Renal cortex interstitium (tissue), 11 donors: ENCODE results near the gene AAMP. TPM values are rescaled to one million over a fixed set of nuclear protein-coding genes. Genes with fewer than 3 reads are reported as not detected.
"Not testable (repeated sequence)": the region's sequence is repeated elsewhere in the genome, so short reads cannot be mapped to it uniquely, and the experiment has no call there.

Experiments used
- DNase-seq, 11 donors: peaks; one replicate each; pipeline ENCODE4 v3.0.0-alpha.2; 2013; ENCODE audit warnings: low read depth in 9 of 11, low spot score in 4 of 11; ENCODE audit errors: extremely low read depth in 1 of 11
- polyA plus RNA-seq, 3 donors: library from polyadenylated mRNA; unstranded; fragments of 120-200 nt; gene quantifications; one replicate each; pipeline ENCODE4 v1.2.1, GENCODE V29; 2013; ENCODE audit not compliant: insufficient read length in 3 of 3

Gene AAMP
- polyA plus RNA-seq, 3 donors = 115 to 132 (median 117) TPM

GRCh38 chr2:218282173-218282991, 12.4 kb upstream of the AAMP start:
- no peak for DNase-seq

GRCh38 chr2:218281449-218281848, 11.5 kb upstream of the AAMP start:
- DNase-seq = no peak

GRCh38 chr2:218280260-218280870, 10.4 kb upstream of the AAMP start:
- DNase-seq = no peak

GRCh38 chr2:218278531-218279360, 8.8 kb upstream of the AAMP start:
- no peak for DNase-seq

GRCh38 chr2:218277921-218278320, 8.0 kb upstream of the AAMP start:
- no peak for DNase-seq

GRCh38 chr2:218276986-218277755, 7.2 kb upstream of the AAMP start:
- no peak for DNase-seq

GRCh38 chr2:218275371-218276072, 5.6 kb upstream of the AAMP start:
- DNase-seq = no peak

- no peak for DNase-seq
Observed at GRCh38 chr2:218274586-218274985, 4.6 kb upstream of the AAMP start.

- no peak for DNase-seq
Observed at GRCh38 chr2:218273908-218274249, 3.9 kb upstream of the AAMP start.

GRCh38 chr2:218273214-218273907, 3.4 kb upstream of the AAMP start:
- DNase-seq = not testable (repeated sequence)

GRCh38 chr2:218272531-218273212, 2.7 kb upstream of the AAMP start:
- peak in 6 of 11 donors; percentile 63 to 79 (median 69) for DNase-seq

GRCh38 chr2:218271865-218272530, 2.1 kb upstream of the AAMP start:
- no peak for DNase-seq

- no peak for DNase-seq
Observed at GRCh38 chr2:218271487-218271797, 1.5 kb upstream of the AAMP start.

GRCh38 chr2:218270721-218271486, 967 bp upstream of the AAMP start:
- DNase-seq = no peak

- no peak for DNase-seq
Observed at GRCh38 chr2:218267259-218267658, 2.7 kb downstream of the AAMP start.

- DNase-seq = no peak
Observed at GRCh38 chr2:218266316-218266979, 3.5 kb downstream of the AAMP start.
